Measurements from ENCODE around the gene CAPN11.
"Not testable (repeated sequence)": the region's sequence is repeated elsewhere in the genome, so short reads cannot be mapped to it uniquely, and the experiment has no call there.

CAPN11 gene

GRCh38 chr6:44183783-44184182 is 25.2 kb downstream of the CAPN11 start:
- DNase-seq = no peak

DNA sequence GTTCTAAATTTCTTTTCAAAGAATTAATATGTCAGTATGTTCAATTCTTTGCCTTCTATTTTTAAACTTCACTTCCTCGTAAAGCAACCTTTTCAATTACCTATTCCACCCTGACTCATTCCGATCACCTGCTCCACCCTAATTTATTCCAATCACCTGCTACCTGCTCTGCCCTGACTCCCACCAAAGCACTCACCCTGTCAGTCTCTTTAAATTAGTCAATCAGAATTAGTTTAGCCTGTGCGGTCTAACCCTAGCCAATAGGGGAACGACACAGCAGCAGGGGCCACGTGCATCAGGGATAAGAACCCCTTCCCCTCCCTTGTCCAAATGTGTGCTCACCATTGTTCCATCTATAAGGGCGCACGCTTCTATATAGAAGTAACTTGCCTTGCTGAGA is 26.7 kb downstream of the CAPN11 start:
- peak in 1 of 3 experiments; percentile 7 for DNase-seq

DNA sequence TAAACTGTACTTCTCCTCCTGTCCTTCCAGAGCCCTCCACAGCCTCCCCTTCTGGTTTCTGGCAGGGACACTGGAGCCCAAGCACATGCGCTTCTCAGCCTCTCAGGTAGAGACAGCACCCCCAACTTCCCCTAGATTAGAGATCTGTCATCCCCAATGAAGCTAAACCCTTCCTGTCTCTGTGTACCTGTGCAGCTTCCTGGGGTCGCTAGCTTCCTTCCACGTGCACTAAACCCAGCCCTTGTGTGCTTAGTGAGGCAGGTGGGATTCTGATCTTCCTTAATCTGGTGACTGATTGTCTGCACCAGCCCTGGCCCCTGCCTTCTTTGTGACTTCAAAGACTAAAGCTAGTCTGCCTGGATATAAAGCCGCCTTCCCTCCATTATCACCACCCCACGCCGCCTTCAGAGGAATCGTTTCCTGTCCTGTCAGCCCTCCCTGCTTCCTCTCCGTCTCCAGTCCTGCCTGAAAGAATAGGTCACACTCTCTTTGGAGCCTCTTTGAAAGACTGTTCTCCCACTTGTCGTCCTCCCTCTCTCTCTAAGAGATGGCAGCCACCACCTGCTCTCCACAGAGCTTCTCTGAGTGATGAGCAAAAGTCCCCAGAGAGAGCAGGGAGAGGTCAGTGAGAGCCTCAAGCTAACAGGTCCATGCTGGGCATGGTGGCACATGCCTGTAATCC is 27.5 kb downstream of the CAPN11 start:
- peak in 2 of 3 experiments; percentile 29 to 52 for DNase-seq

- DNase-seq = no peak
These were observed 28.0 kb downstream of the CAPN11 start for GRCh38 chr6:44186635-44187025.

- no peak for DNase-seq
These were observed 30.2 kb downstream of the CAPN11 start for GRCh38 chr6:44188819-44189218.

DNA sequence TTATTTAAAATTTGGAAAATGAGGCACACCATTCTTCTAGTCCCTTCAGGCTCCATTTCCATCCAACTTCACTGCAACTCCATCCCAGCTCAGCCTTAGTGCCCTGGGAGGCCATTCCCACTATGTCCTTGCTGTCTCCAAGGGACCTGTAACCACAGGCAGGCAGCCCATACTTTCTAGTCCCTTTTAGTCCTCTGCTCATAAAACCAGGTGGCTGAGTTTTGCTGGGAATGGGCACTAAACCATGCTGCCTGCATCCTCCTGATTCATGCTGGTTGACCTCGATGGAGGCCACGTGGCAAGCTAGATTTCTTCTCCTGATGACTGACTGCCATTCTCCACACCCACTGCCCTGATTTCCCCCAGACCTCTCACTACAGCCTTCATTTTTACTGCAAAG is 30.6 kb downstream of the CAPN11 start:
- DNase-seq = no peak

DNA sequence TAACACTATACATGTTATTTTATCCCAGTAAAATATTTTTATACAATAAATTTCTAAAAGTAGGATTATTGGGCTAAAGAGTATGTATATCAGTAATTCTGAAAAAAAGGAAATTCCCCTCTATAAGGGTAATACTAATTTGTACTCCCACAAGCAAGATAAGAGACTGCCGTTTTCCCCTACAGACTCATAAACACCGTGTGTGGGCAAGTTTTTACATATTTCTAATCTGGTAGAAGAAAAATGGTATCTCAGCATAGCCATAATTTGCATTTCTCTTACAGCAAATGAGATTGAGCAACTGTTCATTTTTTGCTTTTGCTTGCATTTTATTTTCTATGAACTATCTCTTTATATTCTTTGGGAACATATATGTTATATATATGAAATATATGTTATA is 32.1 kb downstream of the CAPN11 start:
- no peak for DNase-seq

GRCh38 chr6:44192428-44193041 is 33.9 kb downstream of the CAPN11 start:
- no peak for DNase-seq

GRCh38 chr6:44193307-44193910 is 34.8 kb downstream of the CAPN11 start:
- DNase-seq = no peak

DNA sequence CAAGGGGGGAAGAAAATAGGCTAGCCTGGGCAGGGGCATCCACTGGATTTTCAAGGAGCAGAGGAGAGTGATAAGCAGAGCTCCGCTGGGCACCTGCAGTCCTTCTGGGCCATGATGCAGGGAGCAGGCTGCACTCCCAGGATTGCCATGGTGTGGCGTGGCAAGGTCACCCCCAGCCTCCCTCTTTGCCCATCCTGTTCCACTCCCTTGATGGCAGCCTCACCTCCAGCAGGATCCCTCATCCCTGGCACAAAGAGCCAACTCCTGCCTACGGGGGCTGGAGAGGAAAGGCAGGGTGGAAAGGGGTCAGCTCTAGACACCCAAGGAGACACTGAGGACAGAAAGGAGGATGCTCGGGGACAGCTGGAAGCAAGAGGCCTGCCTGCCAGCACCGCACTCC is 35.7 kb downstream of the CAPN11 start:
- no peak for DNase-seq

DNA sequence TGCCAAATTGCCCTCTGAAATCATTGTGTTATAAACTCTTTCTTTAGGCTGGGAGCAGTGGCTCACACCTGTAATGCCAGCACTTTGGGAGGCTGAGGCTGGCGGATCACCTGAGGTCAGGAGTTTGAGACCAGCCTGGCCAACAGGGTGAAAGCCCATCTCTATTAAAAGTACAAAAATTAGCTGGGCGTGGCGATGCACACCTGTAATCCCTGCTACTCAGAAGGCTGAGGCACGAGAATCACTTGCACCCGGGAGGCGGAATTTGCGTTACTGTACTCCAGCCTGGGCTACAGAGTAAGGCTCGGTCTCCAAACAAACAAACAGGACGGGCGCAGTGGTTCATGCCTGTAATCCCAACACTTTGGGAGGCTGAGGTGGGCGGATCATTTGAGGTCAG is 37.7 kb downstream of the CAPN11 start:
- not testable (repeated sequence) for DNase-seq

- DNase-seq = no peak
These were observed 40.1 kb downstream of the CAPN11 start for GRCh38 chr6:44198684-44199083.

GRCh38 chr6:44199883-44200282 is 41.3 kb downstream of the CAPN11 start:
- no peak for DNase-seq

DNA sequence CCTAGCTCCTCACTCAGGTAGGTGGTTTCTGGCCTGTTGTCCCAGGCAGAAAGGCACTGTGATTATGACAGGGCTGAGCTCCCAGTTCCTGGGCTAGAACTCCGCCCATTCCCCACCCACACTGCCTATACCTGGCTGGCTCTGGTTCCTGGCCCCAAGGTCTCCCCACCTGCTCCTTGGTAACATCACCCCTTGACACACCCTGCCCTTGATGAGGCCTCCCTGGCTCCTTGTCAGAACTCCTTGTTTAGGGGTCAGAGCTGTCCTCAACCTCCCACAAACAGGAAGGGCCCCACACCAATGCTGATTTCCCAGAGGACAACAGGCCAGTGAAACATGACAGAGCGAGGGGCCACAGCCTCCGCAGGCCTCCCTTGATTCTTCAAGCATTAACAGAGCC is 42.6 kb downstream of the CAPN11 start:
- no peak for DNase-seq

- peak in 1 of 3 experiments; percentile 6 for DNase-seq
These were observed 43.2 kb downstream of the CAPN11 start for GRCh38 chr6:44201638-44202303.

DNA sequence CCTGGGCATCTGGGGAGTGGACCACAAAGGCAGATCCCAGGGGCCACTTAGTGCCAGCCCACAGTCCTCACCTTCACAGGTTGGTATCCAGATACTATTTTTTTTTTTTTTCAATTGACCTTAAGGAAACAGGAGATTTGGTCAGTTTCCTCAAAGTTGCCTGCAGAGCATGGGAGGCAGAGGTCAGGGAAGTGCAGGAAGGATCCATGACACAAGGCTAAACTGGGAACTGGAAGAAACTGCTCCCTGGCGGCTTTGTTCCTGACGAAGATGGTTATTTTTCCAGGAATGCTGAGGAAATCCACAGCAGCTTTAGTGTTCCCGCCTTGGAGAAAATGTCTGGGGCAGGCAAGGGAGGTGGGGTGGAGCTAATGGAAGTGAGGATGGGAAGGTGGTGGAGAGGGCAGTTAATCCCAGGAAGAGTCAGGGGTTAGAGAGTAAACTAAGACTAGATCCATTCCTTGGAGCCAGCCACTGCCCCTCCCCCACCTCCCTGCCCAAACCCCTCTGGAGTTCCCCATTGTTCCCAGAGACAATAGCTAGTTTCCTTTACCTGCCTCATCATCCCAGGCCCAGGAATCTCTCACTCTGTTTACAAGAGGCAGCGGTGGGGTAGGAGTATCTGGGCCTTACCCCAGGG is 43.8 kb downstream of the CAPN11 start:
- DNase-seq = no peak

- no peak for DNase-seq
These were observed 44.5 kb downstream of the CAPN11 start for GRCh38 chr6:44202972-44203750.

- DNase-seq = no peak
These were observed 45.3 kb downstream of the CAPN11 start for GRCh38 chr6:44203955-44204354.

GRCh38 chr6:44207966-44208365 is 49.3 kb downstream of the CAPN11 start:
- DNase-seq = no peak

DNA sequence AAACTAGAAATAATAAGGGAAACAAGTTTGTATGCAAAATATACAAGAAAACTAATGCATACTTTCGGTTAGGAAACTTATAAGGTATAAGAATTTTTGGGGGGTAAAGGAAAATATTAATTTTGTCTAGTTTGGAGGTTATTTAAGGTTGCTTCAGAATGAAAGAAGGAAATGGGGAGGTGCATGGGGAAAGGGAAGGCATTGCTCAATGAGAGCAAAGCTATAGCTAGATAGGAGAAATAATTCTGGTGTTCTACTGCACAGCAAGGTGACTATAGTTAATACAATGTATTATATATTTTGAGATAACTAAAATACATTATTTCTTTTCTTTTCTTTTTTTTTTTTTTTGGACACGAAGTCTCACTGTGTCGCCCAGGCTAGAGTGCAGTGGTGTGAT is 52.7 kb downstream of the CAPN11 start:
- no peak for DNase-seq

DNA sequence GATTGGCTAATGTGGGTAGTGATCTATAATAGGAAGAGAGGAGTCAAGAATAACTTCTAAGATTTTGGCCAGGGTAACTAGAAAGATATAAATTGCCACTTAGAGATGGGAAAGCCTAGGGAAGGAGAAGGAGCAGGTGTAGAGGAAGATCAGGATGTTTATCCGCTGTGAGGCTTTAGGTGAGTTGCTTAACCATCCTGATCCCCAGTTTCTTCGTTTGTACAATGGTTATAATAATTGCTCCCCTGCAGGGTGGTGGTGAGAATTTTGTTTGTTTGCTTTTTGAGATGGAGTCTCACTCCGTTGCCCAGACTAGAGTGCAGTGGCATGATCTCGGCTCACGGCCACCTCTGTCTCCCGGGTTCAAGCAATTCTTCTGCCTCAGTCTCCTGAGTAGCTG is 55.7 kb downstream of the CAPN11 start:
- no peak for DNase-seq

- DNase-seq = peak in 1 of 3 experiments; percentile 23
These were observed 58.2 kb downstream of the CAPN11 start, which contains the start of gene MYMX for GRCh38 chr6:44216677-44217331. Gene MYMX (plus strand): TSS chr6:44216926. CDS start chr6:44217472, 546 bp downstream.

Measured in NCI-H1417 (cell line).